MM.1S (cell line): ENCODE data around the gene SULF2.

Experiments
- DNase-seq: peaks from one replicate; pipeline ENCODE4 v3.0.0-alpha.2; 2015
- H2AFZ ChIP-seq: fragments of 300-600 bp; sonication (generic); 2 replicates; pipeline ENCODE4 v1.6.0; 2016; ENCODE audit warnings: antibody characterized with exemption, low read length
- H3F3A ChIP-seq: fragments of 300-600 bp; sonication (generic); 2 replicates; pipeline ENCODE4 v1.6.1; 2016; ENCODE audit warnings: mild to moderate bottlenecking, antibody characterized with exemption, low read length, moderate library complexity, mixed read lengths; ENCODE audit not compliant: insufficient read depth
- H3K27ac ChIP-seq: fragments of 300-600 bp; sonication (generic); 2 replicates; pipeline ENCODE4 v1.5.1; 2016; ENCODE audit warnings: mild to moderate bottlenecking, low read length
- H3K27me3 ChIP-seq: fragments of 300-600 bp; sonication (generic); replicated peaks from 2 replicates; pipeline ENCODE4 v1.6.0; 2016; ENCODE audit warnings: low read length; ENCODE audit not compliant: insufficient read depth
- H3K36me3 ChIP-seq: fragments of 300-600 bp; sonication (generic); replicated peaks from 2 replicates; pipeline ENCODE4 v1.6.1; 2016; ENCODE audit warnings: mild to moderate bottlenecking, low read length, mixed read lengths; ENCODE audit not compliant: insufficient read depth
- H3K4me1 ChIP-seq: fragments of 300-600 bp; sonication (generic); 2 replicates; pipeline ENCODE4 v1.6.1; 2016; ENCODE audit warnings: low read length, mixed read lengths
- H3K4me2 ChIP-seq: fragments of 300-600 bp; sonication (generic); 2 replicates; pipeline ENCODE4 v1.6.0; 2016; ENCODE audit warnings: low read depth, low read length
- H3K4me3 ChIP-seq: fragments of 300-600 bp; sonication (generic); 2 replicates; pipeline ENCODE4 v1.5.1; 2016; ENCODE audit warnings: low read length, mixed read lengths
- H3K79me2 ChIP-seq: fragments of 300-600 bp; sonication (generic); 2 replicates; pipeline ENCODE4 v1.6.1; 2016; ENCODE audit warnings: mixed run types, low read length, mixed read lengths
- H3K9ac ChIP-seq: fragments of 300-600 bp; sonication (generic); 2 replicates; pipeline ENCODE4 v1.6.1; 2016; ENCODE audit warnings: low read length, mixed read lengths
- H3K9me2 ChIP-seq: fragments of 300-600 bp; sonication (generic); replicated peaks from 2 replicates; pipeline ENCODE4 v1.6.1; 2016; ENCODE audit warnings: mild to moderate bottlenecking, low read length, mixed read lengths; ENCODE audit not compliant: insufficient read depth
- H3K9me3 ChIP-seq: fragments of 300-600 bp; sonication (generic); replicated peaks from 2 replicates; pipeline ENCODE4 v1.6.1; 2016; ENCODE audit warnings: mild to moderate bottlenecking, low read length, mixed read lengths; ENCODE audit not compliant: insufficient read depth
- H4K20me1 ChIP-seq: fragments of 300-600 bp; sonication (generic); 2 replicates; pipeline ENCODE4 v1.6.1; 2016; ENCODE audit warnings: mild to moderate bottlenecking, low read length, moderate library complexity, mixed read lengths; ENCODE audit not compliant: insufficient read depth
- CTCF ChIP-seq: fragments of 300-600 bp; sonication (generic); IDR thresholded peaks from 2 replicates; pipeline ENCODE4 v1.5.1; 2016; ENCODE audit warnings: antibody characterized with exemption, low read length, mixed read lengths
- EZH2 ChIP-seq: fragments of 300-600 bp; sonication (generic); optimal IDR thresholded peaks from 2 replicates; pipeline ENCODE3; 2017; ENCODE audit warnings: low read depth, mild to moderate bottlenecking, antibody characterized with exemption, low read length, mixed read lengths
- EZH2phosphoT487 ChIP-seq: fragments of 300-600 bp; sonication (generic); IDR thresholded peaks from 2 replicates; pipeline ENCODE4 v1.6.1; 2018; ENCODE audit warnings: antibody characterized with exemption, low read length

Gene SULF2

DNA sequence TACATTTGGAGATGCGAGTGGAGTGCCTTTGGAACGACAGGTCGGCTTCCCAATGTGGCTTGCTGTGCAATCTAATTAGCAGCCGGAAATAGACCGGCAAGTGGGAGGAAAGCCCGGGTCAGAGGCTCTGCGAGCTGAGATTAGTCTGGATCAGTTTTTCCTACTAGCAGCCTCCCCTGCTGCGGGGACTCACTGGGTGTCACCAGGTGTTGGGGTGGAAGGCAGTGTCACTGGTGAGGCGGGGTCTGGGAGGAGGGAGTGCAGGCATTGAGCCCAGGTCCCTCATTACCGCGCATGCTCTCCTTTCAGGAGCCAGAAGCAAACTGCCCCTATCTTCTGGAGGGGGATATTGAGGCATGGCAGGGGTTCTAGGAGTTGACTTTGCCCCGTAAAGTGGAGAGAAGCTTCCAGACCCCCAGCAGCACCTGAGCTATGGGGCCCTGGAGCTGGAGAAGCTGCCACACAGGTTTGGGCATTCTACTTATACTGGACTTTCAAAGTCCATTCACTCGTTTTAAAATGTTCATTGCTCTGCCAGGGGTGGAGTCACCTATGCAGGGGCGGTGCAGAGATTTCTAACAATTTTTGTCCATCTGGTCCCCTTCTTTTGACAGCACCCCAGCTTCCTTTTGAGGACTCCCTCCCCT is 11.0 kb downstream of the SULF2 start:
- Histone ChIP-seq H2AFZ (no peak overlapping the region), H3F3A (peaks cover 38% of the 10 kb centered on the region), H3K4me2 (0 out of 2 replicates have a peak overlapping the region, but pooled peaks have one; percentile 1), H3K4me3 (no peak overlapping the region), H4K20me1 (no peaks in the 10 kb centered on the region), H3K9ac (no peak overlapping the region), H3K36me3 (peaks cover 30% of the 10 kb centered on the region), H3K9me2 (no peaks in the 10 kb centered on the region), H3K27ac (peak overlapping the region; percentile 75; the same call in 1 of the 2 replicates), H3K27me3 (no peaks in the 10 kb centered on the region), H3K9me3 (no peaks in the 10 kb centered on the region), H3K79me2 (peaks cover 100% of the 10 kb centered on the region), H3K4me1 (peaks cover 36% of the 10 kb centered on the region)
- no peak for DNase-seq
- TF ChIP-seq EZH2: no peak
- no peak for TF ChIP-seq CTCF
- TF ChIP-seq EZH2phosphoT487: no peak

GRCh38 chr20:47773371-47773786 is 11.9 kb downstream of the SULF2 start:
- no peak overlapping the region for H3K9ac ChIP-seq
- H3F3A ChIP-seq: peaks cover 39% of the 10 kb centered on the region
- peaks cover 39% of the 10 kb centered on the region for H3K4me1 ChIP-seq
- H3K79me2 ChIP-seq: peaks cover 98% of the 10 kb centered on the region
- no peak overlapping the region for H3K27ac ChIP-seq
- H3K9me3 ChIP-seq: no peaks in the 10 kb centered on the region
- H3K36me3 ChIP-seq: peaks cover 30% of the 10 kb centered on the region
- no peaks in the 10 kb centered on the region for H3K27me3 ChIP-seq
- no peaks in the 10 kb centered on the region for H4K20me1 ChIP-seq
- no peak overlapping the region for H2AFZ ChIP-seq
- TF ChIP-seq EZH2phosphoT487 (no peak), CTCF (no peak), EZH2 (no peak)
- H3K4me2 ChIP-seq: no peak overlapping the region
- DNase-seq: no peak
- no peak overlapping the region for H3K4me3 ChIP-seq
- H3K9me2 ChIP-seq: no peaks in the 10 kb centered on the region

GRCh38 chr20:47770935-47771334 is 14.3 kb downstream of the SULF2 start:
- Histone ChIP-seq H2AFZ (no peak overlapping the region), H3K79me2 (peaks cover 98% of the 10 kb centered on the region), H3K27me3 (no peaks in the 10 kb centered on the region), H3K9me3 (no peaks in the 10 kb centered on the region), H3K4me1 (peaks cover 40% of the 10 kb centered on the region), H3K27ac (no peak overlapping the region), H3K9ac (no peak overlapping the region), H3F3A (peaks cover 24% of the 10 kb centered on the region), H3K36me3 (peaks cover 26% of the 10 kb centered on the region), H4K20me1 (no peaks in the 10 kb centered on the region), H3K4me3 (no peak overlapping the region), H3K9me2 (no peaks in the 10 kb centered on the region), H3K4me2 (no peak overlapping the region)
- no peak for TF ChIP-seq EZH2
- no peak for TF ChIP-seq EZH2phosphoT487
- no peak for TF ChIP-seq CTCF
- no peak for DNase-seq
